GM21381 (cell line): ENCODE data around the gene SDK1.

Experiments
- ATAC-seq: cut with Tn5 transposase; IDR thresholded peaks from one replicate; pipeline ENCODE4 v1.9.1; 2021; ENCODE audit warnings: mild to moderate bottlenecking, moderate library complexity; ENCODE audit not compliant: unreplicated experiment

SDK1 gene

DNA sequence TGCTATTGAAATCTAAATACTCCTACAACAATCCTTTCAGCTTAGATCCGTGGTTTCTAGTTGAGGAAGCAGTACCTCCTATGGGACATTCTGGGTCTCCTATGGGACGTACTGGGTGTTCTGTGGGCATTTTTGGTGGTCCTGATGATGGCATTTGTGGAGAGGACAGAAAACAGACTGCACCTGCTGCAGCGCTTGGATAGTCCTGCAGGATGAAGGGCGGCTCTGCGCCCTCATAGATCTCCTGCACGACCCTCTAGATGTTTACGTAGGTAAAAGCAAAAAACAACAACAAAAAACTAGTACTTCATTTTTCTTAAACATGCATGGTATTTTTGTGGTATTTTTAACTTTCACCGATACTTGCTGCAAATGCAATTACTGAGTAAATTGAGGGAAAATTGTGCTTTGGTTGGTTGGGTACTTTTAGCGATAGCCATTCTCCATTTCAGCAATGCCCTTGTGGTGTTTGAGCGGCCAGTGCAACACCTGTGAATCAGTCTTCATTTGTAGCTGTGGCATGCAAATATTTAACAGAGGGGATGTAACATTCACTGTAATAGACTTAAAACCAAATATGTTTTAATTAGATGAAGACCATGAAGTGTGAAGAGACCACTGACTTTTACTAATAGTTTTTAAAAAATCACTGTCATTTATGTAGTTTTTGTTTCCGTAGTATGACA, 461.2 kb downstream of the SDK1 start:
- ATAC-seq = no peak

DNA sequence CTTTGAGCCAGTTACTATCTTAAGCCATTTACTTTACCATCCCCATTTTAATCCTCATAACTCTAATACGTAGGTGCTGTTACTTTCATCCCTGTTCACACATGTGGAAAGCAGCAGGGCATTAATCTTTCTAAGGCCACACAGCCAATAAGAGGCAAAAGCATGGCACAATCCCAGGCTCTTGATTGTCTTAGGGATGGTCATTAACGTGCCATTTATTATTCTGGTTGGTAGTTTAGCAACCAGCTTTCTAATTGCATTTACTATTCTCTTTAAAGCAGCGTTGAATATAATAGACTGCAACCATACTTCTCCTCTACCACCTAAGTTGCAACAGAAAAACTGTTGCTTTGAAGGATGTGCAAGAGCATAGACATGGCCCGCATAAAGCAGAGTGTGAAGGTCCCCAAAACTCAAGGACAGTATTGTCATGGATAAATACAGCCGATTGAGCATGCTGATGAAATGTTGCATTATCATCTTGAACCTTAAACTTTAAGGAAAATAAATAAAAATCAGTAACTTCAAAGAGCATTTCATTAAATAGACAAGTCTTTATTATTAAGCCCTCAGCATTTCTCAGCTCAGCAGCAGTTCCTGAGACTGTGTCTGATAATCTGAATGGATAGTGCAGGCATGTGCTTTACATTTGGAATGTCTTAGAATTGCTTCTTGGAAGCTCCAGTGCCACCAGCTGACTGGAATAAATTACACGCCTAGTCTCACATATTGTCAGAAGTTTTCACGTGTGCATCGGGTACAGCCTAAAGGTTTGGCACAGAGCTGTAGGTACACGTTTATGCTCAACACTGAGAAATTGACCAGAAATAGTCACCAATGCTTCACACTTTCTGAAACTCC, 467.1 kb downstream of the SDK1 start:
- no peak for ATAC-seq

DNA sequence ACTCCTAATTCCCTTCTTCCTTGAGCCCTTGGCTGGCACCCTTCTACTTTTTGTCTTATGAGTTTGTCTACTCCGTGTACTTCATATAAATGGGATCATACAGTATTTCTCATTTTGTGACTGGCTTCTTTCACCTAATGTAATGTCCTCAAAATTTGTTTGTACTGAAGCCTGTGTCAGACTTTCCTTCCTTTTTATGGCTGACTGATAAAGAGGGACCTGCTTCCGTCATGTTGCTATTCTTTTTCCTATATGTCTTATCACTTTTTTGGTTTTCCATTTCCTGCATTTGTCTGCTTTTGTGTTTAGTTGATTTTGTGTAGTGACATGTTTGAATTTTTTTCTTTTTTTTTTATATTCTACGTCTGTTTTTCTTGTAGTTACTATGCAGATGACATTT, 470.9 kb downstream of the SDK1 start:
- ATAC-seq = no peak

DNA sequence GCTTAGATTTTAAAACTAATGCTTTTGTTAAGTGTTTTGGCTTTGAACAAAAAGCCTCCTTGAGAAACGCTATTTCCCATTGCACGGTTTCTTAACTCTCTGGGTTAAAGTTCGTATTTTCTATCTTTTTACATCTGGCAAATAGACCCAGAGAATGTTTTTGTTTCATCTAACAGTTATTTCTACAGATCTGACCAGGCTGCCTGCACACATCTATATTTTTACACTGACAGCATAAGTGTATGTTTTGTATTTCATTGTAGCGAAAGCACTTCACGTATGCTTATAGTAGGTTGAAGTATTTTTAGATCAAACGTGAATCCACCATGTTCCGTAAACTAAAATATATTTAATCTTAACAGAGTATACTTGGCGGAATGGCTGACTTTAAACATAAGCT, 477.3 kb downstream of the SDK1 start:
- ATAC-seq = no peak

DNA sequence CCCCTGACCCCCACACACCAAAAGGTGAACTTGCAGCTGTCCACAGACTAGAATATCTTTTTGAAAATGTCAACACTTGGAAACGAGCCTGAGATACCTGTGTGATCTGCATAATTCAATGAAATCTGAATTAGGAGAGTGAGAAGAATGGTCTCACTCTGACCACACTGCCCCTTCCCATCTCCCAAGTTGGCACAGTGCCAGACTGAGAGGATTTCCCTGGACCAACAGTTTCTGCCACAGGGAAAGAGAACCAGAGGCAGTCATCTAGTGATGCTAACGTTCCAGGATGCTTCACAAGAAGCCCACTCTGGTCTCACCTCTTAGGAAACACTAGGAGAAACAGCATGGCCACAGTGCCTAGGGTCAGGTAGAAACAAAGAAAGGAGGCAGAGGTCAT, 479.0 kb downstream of the SDK1 start:
- no peak for ATAC-seq

DNA sequence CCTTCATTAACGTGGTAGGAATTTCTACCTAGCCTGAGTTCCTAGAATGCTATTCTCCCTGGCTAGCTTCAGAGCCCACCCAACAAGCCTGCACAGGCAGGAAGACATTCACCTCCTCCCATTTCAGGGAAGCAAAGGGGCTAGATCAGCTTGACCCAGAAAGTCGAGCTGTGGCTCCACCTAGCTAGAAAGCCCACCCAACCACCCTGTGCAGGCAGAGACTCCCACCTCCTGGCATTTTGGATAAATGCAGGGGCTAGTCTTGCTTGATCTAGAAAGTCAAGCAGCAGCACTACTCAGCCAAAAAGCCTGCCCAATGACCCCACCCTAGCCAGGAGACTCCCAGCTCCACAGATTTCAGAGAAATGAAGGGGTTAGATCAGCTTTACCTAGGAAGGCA, 479.5 kb downstream of the SDK1 start:
- no peak for ATAC-seq

DNA sequence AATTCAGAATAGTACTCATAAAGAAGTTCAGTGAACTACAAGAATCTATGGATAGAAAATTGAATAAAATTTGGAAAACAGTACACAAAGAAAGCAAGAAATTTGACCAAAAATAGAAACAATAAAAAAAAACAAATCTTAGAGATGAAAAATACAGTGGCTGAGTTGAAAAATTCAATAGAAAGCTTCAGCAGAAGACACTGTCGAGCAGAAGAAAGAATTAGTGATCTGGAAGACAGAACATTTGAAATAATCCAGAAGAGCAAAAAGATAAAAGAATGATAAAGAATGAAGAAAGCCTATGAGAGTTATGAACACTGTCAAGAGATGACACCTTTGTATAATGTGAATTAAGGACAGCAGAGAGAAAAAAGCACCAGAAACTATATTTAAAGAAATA, 480.6 kb downstream of the SDK1 start:
- no peak for ATAC-seq

DNA sequence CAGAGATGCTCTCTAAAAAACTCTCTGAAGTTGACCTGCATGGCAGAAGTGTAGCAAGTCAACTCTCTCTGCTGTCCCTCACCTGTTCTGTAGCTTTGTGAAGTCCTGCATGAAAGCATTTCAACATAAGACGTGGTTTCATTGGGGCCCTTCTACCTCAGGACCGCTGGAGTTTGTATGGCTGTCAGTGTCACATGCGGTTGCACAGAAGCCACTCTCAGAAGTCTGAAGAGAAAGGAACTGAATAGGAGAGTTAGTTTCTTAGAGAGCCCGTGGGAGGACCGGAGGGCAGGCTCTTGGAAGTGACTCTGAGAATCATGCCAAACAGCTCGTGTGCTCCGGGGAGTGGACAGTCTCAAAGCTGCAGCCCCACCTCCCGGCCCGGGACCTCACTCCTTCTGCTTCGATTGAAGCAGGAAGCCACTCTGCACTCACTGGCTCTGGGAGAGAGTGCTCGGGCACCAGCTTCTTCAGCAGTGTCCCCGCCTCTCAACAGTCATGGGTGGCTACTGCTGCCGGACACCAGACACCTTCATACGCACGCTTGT, 486.7 kb downstream of the SDK1 start:
- ATAC-seq = no peak

DNA sequence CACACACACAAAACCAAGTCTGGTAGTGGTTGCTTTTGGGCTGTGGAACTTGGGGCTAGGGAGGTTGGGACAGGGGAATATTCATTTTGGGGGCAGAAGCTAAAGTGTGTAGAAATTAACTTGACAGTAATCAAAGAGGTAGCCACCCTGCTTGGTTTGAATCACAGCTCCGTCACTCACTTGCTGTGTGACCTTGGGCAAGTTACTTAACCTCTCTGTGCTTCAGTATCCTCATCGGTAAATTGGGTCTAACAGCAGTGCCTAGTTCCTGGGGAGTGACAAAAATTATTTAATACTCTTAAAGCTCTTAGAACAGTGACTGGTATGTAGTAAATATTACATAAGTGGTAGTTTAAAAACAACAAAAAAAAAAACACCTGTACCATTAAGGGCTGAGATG, 489.8 kb downstream of the SDK1 start:
- ATAC-seq = no peak

DNA sequence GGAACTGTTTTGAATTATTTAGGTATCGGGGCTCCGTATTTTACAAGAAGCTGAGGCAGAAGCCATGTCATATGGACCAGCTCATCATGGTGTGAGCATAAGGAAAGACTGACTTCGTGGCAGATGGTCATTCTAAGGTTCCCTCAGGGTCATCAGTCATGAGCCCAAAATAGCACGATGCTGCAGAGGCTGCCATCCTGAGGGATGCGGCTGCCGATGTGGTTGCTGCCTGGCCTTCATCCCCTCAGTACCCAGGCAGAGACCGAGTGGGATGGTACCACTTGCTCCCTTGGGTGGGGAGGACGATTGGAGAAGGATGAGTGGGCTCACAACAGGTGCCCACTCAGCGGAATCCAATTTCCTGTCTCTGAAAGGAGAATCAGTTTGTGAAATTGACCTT, 490.3 kb downstream of the SDK1 start:
- ATAC-seq = no peak

DNA sequence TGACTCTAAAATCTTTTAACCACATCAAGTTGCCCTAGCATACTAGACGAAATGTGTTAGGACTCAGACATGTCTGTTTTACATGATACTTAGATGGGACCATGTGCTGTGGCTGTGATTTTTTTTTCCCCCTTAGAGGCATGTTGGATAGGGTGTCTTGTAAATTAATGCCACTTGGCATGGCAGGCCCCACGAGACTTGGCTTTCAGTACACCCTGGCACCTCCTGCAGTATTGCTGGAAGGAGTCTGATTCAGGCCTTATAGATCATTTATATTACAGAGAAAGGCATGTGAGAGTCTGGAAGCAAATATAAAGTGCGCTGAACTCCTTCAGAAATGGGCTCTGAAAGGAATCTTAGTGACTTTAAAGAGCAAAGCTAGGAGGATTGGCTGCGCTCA, 494.1 kb downstream of the SDK1 start:
- ATAC-seq = no peak

DNA sequence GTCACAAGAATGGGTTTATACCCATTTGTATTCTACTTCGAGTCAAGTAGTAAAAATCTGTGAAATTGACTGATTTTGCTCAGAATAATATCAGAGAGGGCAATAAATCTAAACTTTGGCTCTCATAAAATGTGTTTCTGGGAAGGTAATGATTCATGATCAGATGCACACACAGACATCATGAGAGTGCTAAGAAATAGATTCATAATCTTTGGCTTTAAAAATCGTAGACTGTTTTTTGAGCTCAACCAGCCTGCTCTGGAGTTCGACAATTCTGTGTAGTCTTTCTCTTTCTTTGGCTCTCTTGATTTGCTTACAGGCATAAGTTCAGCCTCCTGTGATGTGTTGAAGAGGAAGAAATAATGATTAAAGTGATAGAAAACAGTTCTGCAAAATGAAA, 494.7 kb downstream of the SDK1 start:
- no peak for ATAC-seq

DNA sequence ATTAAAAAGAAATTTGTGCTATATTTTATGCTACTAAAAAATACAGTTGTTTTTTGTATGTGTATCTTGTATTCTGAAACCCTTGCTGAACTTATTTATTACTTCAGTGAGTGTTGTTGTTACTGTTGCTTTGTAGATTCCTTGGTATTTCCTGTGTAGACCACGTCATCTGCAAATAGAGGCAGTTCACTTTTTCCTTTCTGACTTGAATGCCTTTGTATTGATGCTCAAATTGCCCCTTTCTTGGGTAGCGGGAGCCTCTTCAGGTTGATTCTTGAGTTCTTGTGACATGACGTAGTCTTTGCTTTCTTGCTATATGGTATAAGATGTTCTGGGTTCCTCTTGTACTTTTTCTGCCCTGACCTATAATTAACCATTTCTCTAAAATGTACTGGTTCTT, 504.1 kb downstream of the SDK1 start:
- ATAC-seq = no peak

DNA sequence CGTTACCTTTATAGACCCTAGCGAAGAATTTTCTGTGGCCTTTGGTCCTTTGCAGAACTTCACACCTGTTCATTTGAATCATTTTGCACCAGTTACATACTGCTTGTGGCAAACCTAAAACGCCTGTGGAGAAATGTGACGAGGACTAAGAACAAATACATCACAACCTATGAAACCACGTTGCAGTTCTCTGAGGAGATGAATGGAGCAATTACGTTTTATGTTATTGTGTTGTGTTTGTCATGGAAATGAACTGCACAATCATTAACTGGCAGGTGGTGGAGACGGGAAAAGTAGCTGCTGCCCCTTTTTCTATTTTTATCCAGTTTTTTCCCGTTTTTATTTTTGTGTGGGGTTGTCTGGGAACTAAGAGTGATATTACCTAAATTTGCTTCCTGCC, 505.5 kb downstream of the SDK1 start:
- ATAC-seq = no peak

DNA sequence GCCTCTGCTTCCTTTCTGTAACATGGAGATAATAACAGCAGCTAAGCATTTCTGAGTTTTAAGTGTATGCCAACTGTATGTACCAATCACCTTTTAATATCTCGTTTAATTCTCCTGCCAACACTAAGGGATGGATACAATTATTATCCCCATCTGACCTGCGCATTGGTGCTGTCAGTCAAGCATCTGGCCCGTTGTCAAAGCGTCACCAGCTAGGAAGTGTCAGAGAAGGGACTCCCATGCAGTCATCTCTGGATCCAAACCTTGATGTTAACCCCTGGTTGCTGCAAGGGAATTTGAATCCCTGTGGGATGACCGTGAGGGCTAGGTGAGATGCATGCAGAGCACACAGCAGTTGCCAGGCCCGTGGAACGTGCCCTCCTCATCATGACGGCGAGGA, 506.8 kb downstream of the SDK1 start:
- no peak for ATAC-seq

DNA sequence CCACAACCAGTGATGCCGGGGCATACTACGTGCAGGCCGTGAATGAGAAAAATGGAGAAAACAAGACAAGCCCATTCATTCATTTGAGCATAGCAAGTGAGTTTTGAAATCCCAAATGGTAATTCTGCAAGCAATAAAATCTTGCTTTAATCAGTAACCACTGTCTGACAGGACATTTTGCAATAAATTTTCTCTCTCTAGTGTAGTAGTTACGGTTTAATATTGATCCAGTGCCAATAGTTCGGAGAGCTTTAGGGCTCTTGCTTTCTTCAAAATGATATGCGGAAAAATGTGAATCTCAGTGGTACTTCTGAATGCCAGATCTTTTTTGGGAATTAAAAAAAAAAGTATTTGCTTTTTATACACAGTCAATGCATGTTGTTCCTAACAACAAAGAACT, 520.4 kb downstream of the SDK1 start:
- ATAC-seq = no peak

DNA sequence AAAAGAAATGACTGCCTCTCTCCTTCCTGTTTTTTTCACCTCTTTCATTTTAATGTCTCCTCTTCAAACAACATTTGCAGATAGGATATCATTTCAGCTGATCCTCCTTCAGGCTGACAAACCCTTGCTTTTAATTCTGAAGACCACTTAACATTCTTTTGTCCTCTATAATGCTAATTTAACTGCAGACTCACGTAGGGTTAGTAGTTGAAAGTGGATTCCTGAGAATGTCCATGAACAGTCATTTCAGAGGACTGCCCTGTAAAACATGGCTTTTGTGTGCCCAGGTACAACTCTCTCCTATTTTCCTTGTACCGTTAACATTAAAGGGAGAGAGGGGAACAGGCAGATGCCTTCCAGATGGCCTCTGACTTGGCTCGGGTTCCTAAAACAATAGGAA, 524.4 kb downstream of the SDK1 start:
- ATAC-seq = no peak

DNA sequence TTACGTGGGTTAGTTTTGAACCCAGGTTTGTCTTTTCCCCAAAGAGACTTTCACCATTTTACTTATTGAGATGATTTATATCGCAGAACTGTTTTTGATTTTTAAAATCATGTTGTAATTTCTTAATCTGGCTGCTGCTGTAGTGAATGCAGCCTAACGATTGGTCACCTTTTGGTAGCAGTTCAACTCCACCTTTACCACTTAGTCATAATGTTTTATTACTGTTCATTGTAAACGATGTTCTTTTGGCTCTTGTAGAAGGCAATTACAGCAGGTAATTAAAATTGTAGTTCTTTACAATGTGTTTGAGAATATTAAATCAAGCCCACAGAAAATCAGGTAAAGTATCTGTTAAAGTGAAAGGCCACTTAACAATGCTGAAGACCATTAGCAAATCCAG, 531.1 kb downstream of the SDK1 start:
- ATAC-seq = no peak

DNA sequence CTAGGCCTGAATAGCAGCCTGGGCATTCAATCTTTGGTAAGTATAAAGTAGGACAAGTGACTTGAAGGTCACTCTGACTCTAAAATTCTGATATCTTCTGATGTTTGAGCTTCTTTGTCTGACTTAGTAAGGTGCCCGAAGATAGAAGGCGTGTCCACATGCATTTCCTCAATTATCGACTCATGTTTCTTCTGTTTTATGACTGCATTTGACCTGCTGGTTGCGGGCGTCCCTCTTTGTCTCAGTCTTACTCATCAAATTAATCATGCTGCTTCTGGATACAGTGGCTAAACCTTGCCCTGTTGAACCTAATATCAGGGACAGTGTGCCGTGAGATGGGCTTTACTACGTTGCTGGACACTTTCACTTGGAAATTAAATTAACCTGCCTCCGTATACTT, 534.1 kb downstream of the SDK1 start:
- no peak for ATAC-seq

DNA sequence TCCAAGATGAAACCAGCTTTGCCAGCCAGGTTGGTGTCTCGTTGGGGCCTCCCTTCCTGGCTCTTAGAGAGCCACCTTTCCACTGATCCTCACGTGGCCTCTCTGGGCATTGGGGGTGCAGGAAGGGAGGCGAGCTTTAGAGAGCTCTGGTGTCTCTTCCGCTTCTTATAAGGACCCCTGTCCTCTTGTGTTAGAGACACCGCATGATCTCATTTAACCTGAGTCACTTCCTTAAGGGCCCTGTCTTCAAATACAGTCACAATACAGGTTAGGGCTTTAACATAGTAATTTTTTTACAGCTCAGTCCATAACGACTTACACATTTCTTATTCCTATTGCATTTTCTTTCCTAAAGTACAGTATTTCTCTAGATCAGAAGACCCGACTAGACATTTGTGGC, 535.8 kb downstream of the SDK1 start:
- no peak for ATAC-seq

DNA sequence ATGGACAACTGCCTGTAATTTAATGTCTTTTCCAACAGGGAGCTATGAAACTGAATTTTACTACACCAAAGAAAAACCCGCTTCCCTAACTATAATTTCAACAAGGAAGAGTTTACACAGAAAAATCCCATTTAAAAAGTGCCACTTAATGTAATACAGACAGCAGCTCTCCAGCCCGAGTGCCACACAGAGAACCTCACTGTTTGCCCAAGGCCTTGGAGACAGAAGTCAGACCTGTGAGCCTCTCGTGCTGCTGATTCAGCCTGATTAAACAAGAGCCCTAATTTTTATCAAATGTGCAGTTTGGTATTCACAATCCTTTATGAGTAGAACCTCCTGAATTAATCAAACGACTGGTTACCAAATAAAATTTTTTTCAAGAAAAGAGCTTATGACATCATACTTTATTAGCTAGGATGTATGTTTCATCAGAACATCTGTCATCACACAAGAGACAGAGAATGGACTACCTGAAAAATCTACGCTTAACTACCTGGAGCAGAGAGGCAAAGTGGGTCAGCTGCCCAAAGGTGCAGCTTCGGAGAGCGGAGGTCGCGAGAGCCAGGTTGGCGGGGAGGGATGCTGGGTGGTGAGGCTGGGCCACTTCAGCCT, 543.6 kb downstream of the SDK1 start:
- no peak for ATAC-seq

DNA sequence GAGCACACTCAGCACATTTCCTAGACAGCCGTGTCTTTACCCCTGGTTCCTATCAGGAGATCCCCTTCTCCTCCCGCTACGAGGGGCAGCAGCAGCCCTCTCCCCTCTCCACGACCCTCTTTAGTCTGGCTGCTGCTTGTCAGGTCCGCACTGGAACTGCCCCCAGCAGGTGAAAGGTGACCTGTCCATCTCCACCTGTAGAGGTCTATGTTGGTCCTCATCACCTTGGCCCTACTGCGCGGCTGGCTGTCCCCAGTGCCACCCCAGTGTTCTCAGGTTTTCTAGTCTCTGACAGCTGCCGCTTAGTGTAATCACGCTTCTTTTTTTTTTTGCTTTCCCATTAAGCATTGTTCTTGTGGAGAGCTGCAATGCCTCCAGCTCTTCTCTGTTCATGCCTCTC, 545.7 kb downstream of the SDK1 start:
- no peak for ATAC-seq
